ENCODE data around the gene KISS1.

Gene KISS1

GRCh38 chr1:204151552-204152309 is 44.6 kb downstream of the KISS1 start, which contains the start of gene ETNK2 (continued):
- TF ChIP-seq ZNF610 (tag by site-specific recombination; IDR thresholded peaks at IDR 0.05; ENCODE audit: borderline replicate concordance), result no peak
- no peak for TF ChIP-seq HOXC10 (CRISPR knock-in tag; IDR thresholded peaks at IDR 0.05)
- TF ChIP-seq ZBTB11 (tag by site-specific recombination; conservative IDR thresholded peaks at IDR 0.05; ENCODE audit: low read depth), result peak; percentile 36; the same call in 1 of the 2 replicates
- no peak for TF ChIP-seq ZNF19 (tag by site-specific recombination; IDR thresholded peaks at IDR 0.05; ENCODE audit: low read depth)
- peak; percentile 65 for TF ChIP-seq KLF10 (tag by site-specific recombination; IDR thresholded peaks at IDR 0.05)
- TF ChIP-seq ZIC2 (tag by site-specific recombination; IDR thresholded peaks at IDR 0.05), result peak; percentile 50
- TF ChIP-seq ZNF544 (tag by site-specific recombination; IDR thresholded peaks at IDR 0.05), result no peak
- no peak for TF ChIP-seq ZNF223 (tag by site-specific recombination; IDR thresholded peaks at IDR 0.05)
- TF ChIP-seq ZNF23 (tag by site-specific recombination; IDR thresholded peaks at IDR 0.05; ENCODE audit: borderline replicate concordance), result no peak
- no peak for TF ChIP-seq FEZF1 (tag by site-specific recombination; IDR thresholded peaks at IDR 0.05)
- TF ChIP-seq ZNF37A (tag by site-specific recombination; IDR thresholded peaks at IDR 0.05), result no peak
- TF ChIP-seq ZNF692 (tag by site-specific recombination; IDR thresholded peaks at IDR 0.05), result peak; percentile 13; the same call in 1 of the 2 replicates
- TF ChIP-seq PATZ1 (tag by site-specific recombination; IDR thresholded peaks at IDR 0.05), result peak; percentile 53; the same call in 1 of the 2 replicates
- TF ChIP-seq ZBTB17 (tag by site-specific recombination; IDR thresholded peaks at IDR 0.05), result peak; percentile 33; the same call in 1 of the 2 replicates
- TF ChIP-seq ZNF660 (tag by site-specific recombination; IDR thresholded peaks at IDR 0.05), result peak; percentile 36; the same call in 1 of the 2 replicates
- TF ChIP-seq YY1 (tag by site-specific recombination; IDR thresholded peaks at IDR 0.05), result 0 out of 2 replicates have a peak, but pooled peaks have one; percentile 18
- TF ChIP-seq ZBTB26 (tag by site-specific recombination; optimal IDR thresholded peaks at IDR 0.05), result peak; percentile 85
- TF ChIP-seq SCRT2 (tag by site-specific recombination; IDR thresholded peaks at IDR 0.05), result no peak
- peak; percentile 83 for TF ChIP-seq GLIS2 (tag by site-specific recombination; IDR thresholded peaks at IDR 0.05)
- TF ChIP-seq, protein P1, sequence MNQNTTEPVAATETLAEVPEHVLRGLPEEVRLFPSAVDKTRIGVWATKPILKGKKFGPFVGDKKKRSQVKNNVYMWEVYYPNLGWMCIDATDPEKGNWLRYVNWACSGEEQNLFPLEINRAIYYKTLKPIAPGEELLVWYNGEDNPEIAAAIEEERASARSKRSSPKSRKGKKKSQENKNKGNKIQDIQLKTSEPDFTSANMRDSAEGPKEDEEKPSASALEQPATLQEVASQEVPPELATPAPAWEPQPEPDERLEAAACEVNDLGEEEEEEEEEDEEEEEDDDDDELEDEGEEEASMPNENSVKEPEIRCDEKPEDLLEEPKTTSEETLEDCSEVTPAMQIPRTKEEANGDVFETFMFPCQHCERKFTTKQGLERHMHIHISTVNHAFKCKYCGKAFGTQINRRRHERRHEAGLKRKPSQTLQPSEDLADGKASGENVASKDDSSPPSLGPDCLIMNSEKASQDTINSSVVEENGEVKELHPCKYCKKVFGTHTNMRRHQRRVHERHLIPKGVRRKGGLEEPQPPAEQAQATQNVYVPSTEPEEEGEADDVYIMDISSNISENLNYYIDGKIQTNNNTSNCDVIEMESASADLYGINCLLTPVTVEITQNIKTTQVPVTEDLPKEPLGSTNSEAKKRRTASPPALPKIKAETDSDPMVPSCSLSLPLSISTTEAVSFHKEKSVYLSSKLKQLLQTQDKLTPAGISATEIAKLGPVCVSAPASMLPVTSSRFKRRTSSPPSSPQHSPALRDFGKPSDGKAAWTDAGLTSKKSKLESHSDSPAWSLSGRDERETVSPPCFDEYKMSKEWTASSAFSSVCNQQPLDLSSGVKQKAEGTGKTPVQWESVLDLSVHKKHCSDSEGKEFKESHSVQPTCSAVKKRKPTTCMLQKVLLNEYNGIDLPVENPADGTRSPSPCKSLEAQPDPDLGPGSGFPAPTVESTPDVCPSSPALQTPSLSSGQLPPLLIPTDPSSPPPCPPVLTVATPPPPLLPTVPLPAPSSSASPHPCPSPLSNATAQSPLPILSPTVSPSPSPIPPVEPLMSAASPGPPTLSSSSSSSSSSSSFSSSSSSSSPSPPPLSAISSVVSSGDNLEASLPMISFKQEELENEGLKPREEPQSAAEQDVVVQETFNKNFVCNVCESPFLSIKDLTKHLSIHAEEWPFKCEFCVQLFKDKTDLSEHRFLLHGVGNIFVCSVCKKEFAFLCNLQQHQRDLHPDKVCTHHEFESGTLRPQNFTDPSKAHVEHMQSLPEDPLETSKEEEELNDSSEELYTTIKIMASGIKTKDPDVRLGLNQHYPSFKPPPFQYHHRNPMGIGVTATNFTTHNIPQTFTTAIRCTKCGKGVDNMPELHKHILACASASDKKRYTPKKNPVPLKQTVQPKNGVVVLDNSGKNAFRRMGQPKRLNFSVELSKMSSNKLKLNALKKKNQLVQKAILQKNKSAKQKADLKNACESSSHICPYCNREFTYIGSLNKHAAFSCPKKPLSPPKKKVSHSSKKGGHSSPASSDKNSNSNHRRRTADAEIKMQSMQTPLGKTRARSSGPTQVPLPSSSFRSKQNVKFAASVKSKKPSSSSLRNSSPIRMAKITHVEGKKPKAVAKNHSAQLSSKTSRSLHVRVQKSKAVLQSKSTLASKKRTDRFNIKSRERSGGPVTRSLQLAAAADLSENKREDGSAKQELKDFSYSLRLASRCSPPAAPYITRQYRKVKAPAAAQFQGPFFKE (tag by site-specific recombination; IDR thresholded peaks at IDR 0.05; ENCODE audit: borderline replicate concordance), result no peak
- TF ChIP-seq SP3 (tag by site-specific recombination; IDR thresholded peaks at IDR 0.05), result peak; percentile 54; the same call in 1 of the 2 replicates
- peak; percentile 66 for TF ChIP-seq ZNF341 (tag by site-specific recombination; IDR thresholded peaks at IDR 0.05; ENCODE audit: low read depth)
- TF ChIP-seq, protein P2, sequence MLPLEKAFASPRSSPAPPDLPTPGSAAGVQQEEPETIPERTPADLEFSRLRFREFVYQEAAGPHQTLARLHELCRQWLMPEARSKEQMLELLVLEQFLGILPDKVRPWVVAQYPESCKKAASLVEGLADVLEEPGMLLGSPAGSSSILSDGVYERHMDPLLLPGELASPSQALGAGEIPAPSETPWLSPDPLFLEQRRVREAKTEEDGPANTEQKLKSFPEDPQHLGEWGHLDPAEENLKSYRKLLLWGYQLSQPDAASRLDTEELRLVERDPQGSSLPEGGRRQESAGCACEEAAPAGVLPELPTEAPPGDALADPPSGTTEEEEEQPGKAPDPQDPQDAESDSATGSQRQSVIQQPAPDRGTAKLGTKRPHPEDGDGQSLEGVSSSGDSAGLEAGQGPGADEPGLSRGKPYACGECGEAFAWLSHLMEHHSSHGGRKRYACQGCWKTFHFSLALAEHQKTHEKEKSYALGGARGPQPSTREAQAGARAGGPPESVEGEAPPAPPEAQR (tag by site-specific recombination; IDR thresholded peaks at IDR 0.05), result no peak
- TF ChIP-seq GLI2 (tag by site-specific recombination; IDR thresholded peaks at IDR 0.05; ENCODE audit: borderline replicate concordance, low read depth), result no peak
